ENCODE data around the gene KCNE1.
"Not testable (repeated sequence)": the region's sequence is repeated elsewhere in the genome, so short reads cannot be mapped to it uniquely, and the experiment has no call there.

Gene KCNE1

GRCh38 chr21:34511787-34512455 is at the start of gene KCNE1:
TSS of gene KCNE1 (minus strand) at chr21:34512210. CDS start at chr21:34449634, 62,576 bp downstream.
- DNase-seq (ENCODE audit: low read depth), result no peak

DNA sequence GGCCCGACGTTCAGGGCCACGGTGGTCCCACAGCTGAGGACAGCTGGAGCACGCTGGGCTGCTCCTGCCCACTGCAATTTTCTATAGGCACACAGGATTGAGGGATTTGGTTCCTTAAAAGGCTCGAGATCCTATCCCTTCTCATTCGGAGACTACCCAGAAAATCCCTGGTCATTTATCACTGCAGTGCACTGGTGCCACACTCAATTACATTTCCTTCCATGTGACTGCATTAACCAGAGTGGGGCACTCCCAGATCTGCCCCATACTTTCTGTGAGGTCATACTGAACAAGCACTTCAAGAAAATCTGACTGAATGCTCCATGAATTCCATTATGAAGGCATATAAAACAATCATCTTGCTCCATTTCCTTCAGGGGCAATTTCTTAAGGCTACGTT is 49.8 kb upstream of the KCNE1 start:
- DNase-seq (ENCODE audit: low read depth), result no peak

DNA sequence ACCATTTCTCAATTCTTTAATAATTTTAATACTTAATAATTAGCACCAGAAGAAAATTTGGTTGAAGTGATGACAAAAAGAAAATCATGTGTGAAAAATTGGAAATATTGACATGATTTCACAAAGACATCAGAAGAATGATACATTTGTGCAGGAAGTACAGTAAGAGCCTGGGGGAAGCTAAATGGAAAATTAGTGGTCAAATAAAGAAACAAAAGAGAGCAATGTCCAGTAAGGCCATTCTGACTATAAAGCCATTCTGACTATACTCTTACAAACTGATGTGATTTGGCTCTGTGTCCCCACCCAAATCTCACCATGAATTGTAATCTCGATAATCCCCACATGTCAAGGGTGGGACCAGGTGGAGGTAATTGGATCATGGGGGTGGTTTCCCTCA is 48.6 kb upstream of the KCNE1 start:
- DNase-seq (ENCODE audit: low read depth), result no peak

- no peak for DNase-seq (ENCODE audit: low read depth)
These were observed 48.0 kb upstream of the KCNE1 start for GRCh38 chr21:34560021-34560420.

- no peak for DNase-seq (ENCODE audit: low read depth)
These were observed 47.1 kb upstream of the KCNE1 start for GRCh38 chr21:34559089-34559631.

DNA sequence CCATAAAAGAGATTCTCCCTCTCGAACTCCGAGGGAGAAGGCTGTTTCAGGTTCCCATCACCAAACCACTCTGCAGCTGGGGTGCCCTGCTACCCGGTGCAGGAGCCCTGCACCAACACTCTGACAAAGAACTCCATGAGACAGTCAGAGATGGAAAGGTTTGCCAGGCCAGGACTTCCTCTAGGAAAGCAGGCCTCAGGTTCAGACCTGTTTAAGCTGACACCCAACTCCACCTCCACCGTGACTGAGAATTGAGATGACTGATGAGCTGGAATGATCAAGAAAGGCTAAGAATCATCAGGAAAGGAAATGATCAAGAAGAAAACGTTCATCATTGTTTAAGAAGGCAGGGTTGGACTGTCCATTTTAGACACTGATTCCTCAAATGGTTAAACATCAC is 46.2 kb upstream of the KCNE1 start:
- DNase-seq (ENCODE audit: low read depth), result no peak

- DNase-seq (ENCODE audit: low read depth), result no peak
These were observed 45.3 kb upstream of the KCNE1 start for GRCh38 chr21:34557261-34557660.

- DNase-seq (ENCODE audit: low read depth), result not testable (repeated sequence)
These were observed 42.7 kb upstream of the KCNE1 start for GRCh38 chr21:34554670-34555069.

DNA sequence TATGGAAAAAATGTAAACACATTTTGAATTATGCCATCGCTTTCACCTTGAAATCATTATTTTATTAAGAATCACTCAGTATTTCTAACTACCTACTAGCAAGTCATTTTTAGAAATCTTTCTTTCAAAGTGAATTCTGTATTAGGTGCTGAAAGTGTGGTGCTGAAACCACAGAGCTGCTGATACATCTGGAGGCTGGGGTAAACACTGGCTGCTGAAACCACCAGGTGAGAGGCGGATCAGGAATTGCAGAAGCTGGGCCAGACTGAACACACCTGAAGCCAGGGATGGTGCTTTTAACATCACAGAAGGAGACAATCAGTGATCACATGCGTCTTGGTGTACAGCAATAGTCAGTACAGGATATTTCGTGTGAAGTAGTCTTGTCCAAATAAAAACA is 42.2 kb upstream of the KCNE1 start:
- DNase-seq (ENCODE audit: low read depth), result no peak

GRCh38 chr21:34553151-34553952 is 41.3 kb upstream of the KCNE1 start:
- no peak for DNase-seq (ENCODE audit: low read depth)

DNA sequence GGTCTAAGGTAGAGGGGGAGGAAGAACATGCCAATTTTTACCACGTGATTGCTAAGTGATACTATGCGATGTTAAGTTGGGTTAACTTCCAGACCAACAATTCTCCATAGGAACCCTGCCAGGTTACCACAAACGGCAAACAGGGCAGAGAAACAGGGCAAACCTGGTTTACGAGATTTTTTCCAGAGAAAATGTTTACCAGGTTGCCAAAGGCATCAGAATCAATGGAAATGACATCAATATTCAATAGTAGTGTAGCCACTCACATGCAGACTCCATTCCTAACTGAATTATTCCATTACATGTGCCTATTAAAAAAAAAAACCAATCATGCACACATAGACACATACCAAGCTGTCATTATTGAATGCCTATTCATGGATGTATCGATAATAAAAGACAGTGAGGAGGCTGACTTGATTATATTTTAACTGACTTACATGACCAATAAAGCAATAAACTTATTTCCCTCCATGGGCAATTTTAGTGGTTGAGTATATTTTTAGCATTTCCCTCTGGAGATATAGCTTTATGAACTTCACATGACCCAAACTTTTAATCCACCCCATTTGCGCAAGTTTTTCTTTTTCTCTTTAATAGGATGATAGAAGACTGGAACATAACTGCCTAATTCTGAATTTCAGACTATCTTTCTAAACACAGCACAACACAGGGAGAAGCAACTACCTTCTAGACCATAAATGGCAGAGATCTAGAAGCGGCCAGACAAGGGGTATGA is 40.5 kb upstream of the KCNE1 start:
- DNase-seq (ENCODE audit: low read depth), result no peak

GRCh38 chr21:34550182-34550799 is 38.3 kb upstream of the KCNE1 start:
- DNase-seq (ENCODE audit: low read depth), result no peak

DNA sequence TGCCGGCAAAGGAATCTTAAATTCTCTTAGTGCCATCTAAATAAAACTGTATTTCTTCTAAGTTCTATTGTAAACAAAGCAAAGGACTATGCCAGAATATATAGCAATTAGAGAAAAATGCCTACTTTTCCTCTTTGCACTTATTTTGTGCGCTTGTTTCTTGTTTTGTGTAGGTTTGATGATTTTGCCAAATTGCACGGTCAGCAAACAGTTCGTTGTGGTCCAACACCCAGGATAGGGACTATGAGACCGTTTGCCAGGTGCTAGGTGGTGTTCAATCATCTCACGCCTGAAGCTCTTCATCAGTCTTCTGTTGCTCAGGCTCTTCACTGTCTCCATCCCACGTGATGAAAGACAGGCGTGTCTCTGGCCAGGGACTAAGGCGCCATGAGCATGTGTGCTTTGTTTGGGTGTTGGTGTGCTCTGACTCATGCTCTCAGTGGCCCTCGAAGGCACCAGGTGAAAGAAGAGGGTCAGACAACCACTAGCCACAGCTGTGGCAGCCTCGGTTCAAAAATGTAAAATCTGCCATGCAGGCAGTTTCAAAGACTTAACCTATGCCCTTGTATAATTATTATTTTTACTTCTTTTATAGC is 36.9 kb upstream of the KCNE1 start:
- DNase-seq (ENCODE audit: low read depth), result no peak

DNA sequence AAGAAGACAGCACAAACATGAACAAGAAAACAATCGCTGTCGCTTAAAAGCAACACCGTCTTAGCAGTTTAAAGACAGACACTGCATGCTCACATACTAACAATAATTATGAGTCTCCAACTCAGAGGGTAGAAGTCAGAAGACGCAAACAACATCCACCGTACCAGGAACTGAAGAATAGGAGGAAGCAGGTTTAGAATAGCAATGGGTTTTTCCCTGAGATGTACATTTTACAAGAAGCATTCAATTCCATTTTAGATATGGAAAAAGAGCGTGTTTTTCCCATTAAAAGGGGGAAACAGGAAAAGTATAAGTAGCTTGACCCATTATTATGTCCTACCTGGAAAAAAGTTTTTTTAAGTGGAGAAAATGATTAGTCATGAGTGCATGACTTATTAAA is 34.5 kb upstream of the KCNE1 start:
- DNase-seq (ENCODE audit: low read depth), result no peak

DNA sequence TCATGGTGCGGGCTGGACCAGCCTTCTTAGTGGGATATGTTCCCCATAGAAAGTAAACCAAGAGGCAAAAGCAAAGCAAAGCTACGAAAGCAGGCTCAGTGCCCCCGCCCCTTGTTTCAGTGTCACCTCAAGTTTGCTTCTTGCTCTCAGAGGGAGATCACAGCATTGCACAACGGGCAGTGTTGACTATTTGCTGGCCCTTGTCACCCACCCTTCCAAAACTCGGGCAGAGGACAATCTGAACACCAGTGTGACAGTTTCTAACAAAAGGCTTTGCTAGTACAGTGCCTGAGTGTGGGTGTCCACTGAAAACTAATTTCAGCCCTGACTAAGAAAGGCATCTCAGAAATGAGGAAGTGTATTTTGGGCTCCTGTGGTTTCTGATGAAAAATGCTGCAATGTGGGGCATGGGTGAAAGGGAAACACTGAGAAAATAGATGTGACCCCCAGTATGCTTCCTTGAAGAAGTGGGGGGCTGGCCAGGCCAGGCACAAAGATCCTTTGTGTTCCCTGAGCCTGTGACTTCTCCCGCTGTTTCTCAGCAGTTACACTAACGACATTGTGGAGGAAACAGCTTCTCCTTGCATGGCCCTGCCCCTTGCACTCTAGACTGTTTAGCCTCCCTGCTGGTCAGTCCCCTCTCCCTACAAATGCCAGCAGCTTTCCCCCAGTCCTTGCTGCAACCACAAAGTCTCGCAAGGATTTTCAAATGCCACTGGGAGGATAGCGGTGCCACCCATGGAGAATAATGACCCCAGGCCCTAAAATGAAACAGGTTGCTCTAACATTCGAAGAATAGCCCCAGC is 33.3 kb upstream of the KCNE1 start:
- no peak for DNase-seq (ENCODE audit: low read depth)

GRCh38 chr21:34544032-34544496 is 32.1 kb upstream of the KCNE1 start:
- DNase-seq (ENCODE audit: low read depth), result no peak

GRCh38 chr21:34543017-34543416 is 31.0 kb upstream of the KCNE1 start:
- no peak for DNase-seq (ENCODE audit: low read depth)

GRCh38 chr21:34540206-34540605 is 28.2 kb upstream of the KCNE1 start:
- DNase-seq (ENCODE audit: low read depth), result no peak

DNA sequence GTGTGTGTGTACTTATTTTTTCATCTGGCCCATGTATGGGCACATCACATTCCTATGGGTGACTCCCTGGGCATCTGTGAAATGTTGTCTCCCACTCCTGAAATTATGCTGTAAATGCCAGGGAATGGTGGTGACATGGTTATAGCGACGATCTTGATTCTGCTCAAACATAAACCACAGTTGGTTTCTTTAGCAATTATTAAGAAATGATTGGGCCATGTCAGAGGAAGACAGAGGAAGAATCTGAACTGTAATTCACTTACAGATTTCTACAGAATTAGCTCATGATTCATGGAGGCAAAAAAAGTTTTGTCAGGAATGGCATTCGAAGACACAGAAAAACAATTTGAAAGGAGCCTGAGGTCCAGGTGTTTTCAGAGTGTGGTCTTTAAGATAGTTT is 25.8 kb upstream of the KCNE1 start:
- no peak for DNase-seq (ENCODE audit: low read depth)

- DNase-seq (ENCODE audit: low read depth), result no peak
These were observed 24.8 kb upstream of the KCNE1 start for GRCh38 chr21:34536820-34537219.

DNA sequence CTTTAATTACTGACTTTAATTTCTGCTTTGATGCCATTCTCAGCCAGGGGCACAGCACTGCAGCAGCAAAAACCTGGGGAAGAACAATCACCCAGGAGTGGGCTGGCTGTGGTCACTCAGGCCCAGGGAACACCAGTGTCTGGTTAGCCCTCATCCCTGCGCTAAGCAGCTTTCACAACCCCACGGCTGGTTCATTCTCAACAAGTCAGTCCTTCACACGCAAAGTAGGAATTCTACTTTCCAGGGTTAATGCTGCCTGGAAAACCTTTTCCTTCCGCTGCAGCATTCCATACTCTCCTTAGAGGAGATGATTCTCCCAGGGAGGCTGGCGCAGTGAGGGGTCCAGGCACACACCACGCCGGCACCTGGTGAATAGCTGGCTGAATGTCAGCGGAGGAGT is 24.3 kb upstream of the KCNE1 start:
- DNase-seq (ENCODE audit: low read depth), result no peak

Measured in stimulated activated CD8-positive, alpha-beta memory T cell treated with anti-CD3 and anti-CD28 coated beads, Interleukin-7, amount 100 ng/mL, for 24 hours (primary cell).